K562 (cell line): ENCODE measurements around the gene RBM27. TPM values are rescaled to one million over a fixed set of nuclear protein-coding genes. Genes with fewer than 3 reads are reported as not detected.

ENCODE experiments used
- polyA plus RNA-seq, 8 experiments: library from polyadenylated mRNA; depleted of rRNA in 4 of 8; stranded (reverse) in 5 of 8; unstranded in 3 of 8; fragments of >200 nt; fragmentation: Nextera tagmentation in 2 of 8; fragmentation: Illumina TruSeq in 1 of 8; extraction: Ambion mirVana in 2 of 8; extraction: Trizol in 1 of 8; gene quantifications; 2 replicates each; pipeline versions ENCODE4 v1.2.1 to v1.2.3, GENCODE V29; 2011 to 2014; ENCODE audit warnings: inconsistent platforms in 1 of 8, missing spikeins in 1 of 8
- small RNA-seq: library from RNA; depleted of rRNA; stranded (forward); fragments of <200 nt; gene quantifications from one replicate; pipeline ENCODE3, GENCODE V24; 2014
- total RNA-seq, 7 experiments: library from RNA; depleted of rRNA in 6 of 7; stranded (reverse); fragments of >200 nt in 6 of 7; fragmentation: Illumina TruSeq in 2 of 7; extraction: Trizol in 2 of 7; gene quantifications; 2 replicates each; pipeline versions ENCODE4 v1.2.1 to v1.2.3, GENCODE V29; 2011 to 2021; ENCODE audit warnings: low replicate concordance in 1 of 7

Gene RBM27
- total and polyA plus RNA-seq, 9 of the 15 experiments (the other 6 are each of a cell fraction or from before 2014, with no cell fraction given): 5.3 to 45.4 (median 29.1) TPM

Small RNA genes within 50 kb of the gene (small RNA-seq; reads per million reads assigned to genes)
- not detected for gene RNU7-180P

Other genes starting within 250 kb of the RBM27 start
- not detected in 2 replicates for gene PLAC8L1, start 98.0 kb upstream of the RBM27 start, total RNA-seq (2014; rRNA removed)
- gene PLAC8L1, start 98.0 kb upstream of the RBM27 start, total RNA-seq (2014; rRNA removed; fragmentation: Illumina TruSeq; extraction: Trizol): 0.25 TPM in 1 of 2 replicates, not detected in the other
- gene PLAC8L1, start 98.0 kb upstream of the RBM27 start, total RNA-seq (2015; rRNA removed; fragmentation: Illumina TruSeq; extraction: Trizol): not detected in 2 replicates
- 0.27 TPM in 1 of 2 replicates, not detected in the other for gene PLAC8L1, start 98.0 kb upstream of the RBM27 start, total RNA-seq (2021)
- 0.36 and 0.76 TPM in 2 replicates for gene PLAC8L1, start 98.0 kb upstream of the RBM27 start, polyA plus RNA-seq (2011; rRNA removed)
- 0.43 TPM in 1 of 2 replicates, not detected in the other for gene PLAC8L1, start 98.0 kb upstream of the RBM27 start, polyA plus RNA-seq (2014; fragmentation: Illumina TruSeq; extraction: Trizol)
- under 1 TPM; 0.10 to 0.17 TPM for gene PLAC8L1, start 98.0 kb upstream of the RBM27 start, polyA plus RNA-seq (2014; fragmentation: Nextera tagmentation; extraction: Ambion mirVana)
- not detected in 2 replicates for gene PLAC8L1, start 98.0 kb upstream of the RBM27 start, polyA plus RNA-seq (2014; rRNA removed)
- gene LARS1, start 21.0 kb upstream of the RBM27 start, total RNA-seq (2014; rRNA removed): 122 and 125 TPM in 2 replicates
- 216 and 249 TPM in 2 replicates for gene LARS1, start 21.0 kb upstream of the RBM27 start, total RNA-seq (2014; rRNA removed; fragmentation: Illumina TruSeq; extraction: Trizol)
- gene LARS1, start 21.0 kb upstream of the RBM27 start, total RNA-seq (2015; rRNA removed; fragmentation: Illumina TruSeq; extraction: Trizol): 149 and 164 TPM in 2 replicates
- 159 and 162 TPM in 2 replicates for gene LARS1, start 21.0 kb upstream of the RBM27 start, total RNA-seq (2021)
- gene LARS1, start 21.0 kb upstream of the RBM27 start, polyA plus RNA-seq (2011; rRNA removed): 62.2 and 66.8 TPM in 2 replicates
- 151 and 187 TPM in 2 replicates for gene LARS1, start 21.0 kb upstream of the RBM27 start, polyA plus RNA-seq (2014; fragmentation: Illumina TruSeq; extraction: Trizol)
- 100 to 1,000 TPM; 132 to 135 TPM for gene LARS1, start 21.0 kb upstream of the RBM27 start, polyA plus RNA-seq (2014; fragmentation: Nextera tagmentation; extraction: Ambion mirVana)
- 111 and 112 TPM in 2 replicates for gene LARS1, start 21.0 kb upstream of the RBM27 start, polyA plus RNA-seq (2014; rRNA removed)
- not detected in 2 replicates for gene POU4F3, start 135.2 kb downstream of the RBM27 start, total RNA-seq (2014; rRNA removed)
- gene POU4F3, start 135.2 kb downstream of the RBM27 start, total RNA-seq (2014; rRNA removed; fragmentation: Illumina TruSeq; extraction: Trizol): not detected in 2 replicates
- gene POU4F3, start 135.2 kb downstream of the RBM27 start, total RNA-seq (2015; rRNA removed; fragmentation: Illumina TruSeq; extraction: Trizol): 0.08 TPM in 1 of 2 replicates, not detected in the other
- gene POU4F3, start 135.2 kb downstream of the RBM27 start, total RNA-seq (2021): 0.07 and 0.13 TPM in 2 replicates
- 0.04 TPM in 2 replicates for gene POU4F3, start 135.2 kb downstream of the RBM27 start, polyA plus RNA-seq (2011; rRNA removed)
- 0.07 TPM in 1 of 2 replicates, not detected in the other for gene POU4F3, start 135.2 kb downstream of the RBM27 start, polyA plus RNA-seq (2014; fragmentation: Illumina TruSeq; extraction: Trizol)
- gene POU4F3, start 135.2 kb downstream of the RBM27 start, polyA plus RNA-seq (2014; fragmentation: Nextera tagmentation; extraction: Ambion mirVana): not detected
- not detected in 2 replicates for gene POU4F3, start 135.2 kb downstream of the RBM27 start, polyA plus RNA-seq (2014; rRNA removed)
- 74.5 and 82.9 TPM in 2 replicates for gene TCERG1, start 243.7 kb downstream of the RBM27 start, total RNA-seq (2014; rRNA removed)
- gene TCERG1, start 243.7 kb downstream of the RBM27 start, total RNA-seq (2014; rRNA removed; fragmentation: Illumina TruSeq; extraction: Trizol): 113 and 149 TPM in 2 replicates
- 121 and 128 TPM in 2 replicates for gene TCERG1, start 243.7 kb downstream of the RBM27 start, total RNA-seq (2015; rRNA removed; fragmentation: Illumina TruSeq; extraction: Trizol)
- 126 and 128 TPM in 2 replicates for gene TCERG1, start 243.7 kb downstream of the RBM27 start, total RNA-seq (2021)
- gene TCERG1, start 243.7 kb downstream of the RBM27 start, polyA plus RNA-seq (2011; rRNA removed): 148 and 229 TPM in 2 replicates
- gene TCERG1, start 243.7 kb downstream of the RBM27 start, polyA plus RNA-seq (2014; fragmentation: Illumina TruSeq; extraction: Trizol): 120 and 144 TPM in 2 replicates
- 10 to 100 TPM; 50.3 to 62.0 TPM for gene TCERG1, start 243.7 kb downstream of the RBM27 start, polyA plus RNA-seq (2014; fragmentation: Nextera tagmentation; extraction: Ambion mirVana)
- gene TCERG1, start 243.7 kb downstream of the RBM27 start, polyA plus RNA-seq (2014; rRNA removed): 99.2 and 119 TPM in 2 replicates